K562 (cell line): ENCODE measurements around the gene USP20. TPM values are rescaled to one million over a fixed set of nuclear protein-coding genes. Genes with fewer than 3 reads are reported as not detected.
A peak's percentile ranks its signal among the peaks of the same experiment; 100 is the strongest.

Experiments
- BRF1 ChIP-seq: IDR thresholded peaks from 3 replicates; pipeline ENCODE4 v1.6.1; 2011; ENCODE audit warnings: borderline replicate concordance, mild to moderate bottlenecking; ENCODE audit not compliant: insufficient read length; ENCODE audit errors: extremely low read depth
- EP300 ChIP-seq: IDR thresholded peaks from 2 replicates; pipeline ENCODE4 v1.6.1; 2012; ENCODE audit warnings: low read length, improper control_type of control experiment
- ETS1 ChIP-seq: conservative IDR thresholded peaks from 2 replicates; pipeline ENCODE4 v1.6.1; 2011; ENCODE audit warnings: low read depth, mild to moderate bottlenecking, low read length; ENCODE audit not compliant: control insufficient read depth
- FOXM1 ChIP-seq, 2 experiments: fragments of 450-650 bp in 1 of 2; sonication (generic) in 1 of 2; formaldehyde crosslinking in 1 of 2; IDR thresholded peaks; 2 replicates each; pipeline versions ENCODE4 v1.6.1 to v1.9.0; 2017 to 2022; ENCODE audit warnings: low read depth in 2 of 2, mild to moderate bottlenecking in 2 of 2, missing genetic modification reagents in 1 of 2, moderate library complexity in 1 of 2
- FOXP4 ChIP-seq: sonication (generic); formaldehyde crosslinking; IDR thresholded peaks from 2 replicates; pipeline ENCODE4 v1.8.0; 2022; ENCODE audit warnings: mild to moderate bottlenecking, missing genetic modification reagents, borderline replicate concordance
- JUN ChIP-seq, 2 experiments: sonication (generic) in 1 of 2; formaldehyde crosslinking in 1 of 2; IDR thresholded peaks; 2 replicates each; pipeline versions ENCODE4 v1.6.1 to v1.8.0; 2012 to 2022; ENCODE audit warnings: borderline replicate concordance in 2 of 2, mild to moderate bottlenecking in 2 of 2, improper control_type of control experiment in 1 of 2, low read depth in 1 of 2, low read length in 1 of 2, missing genetic modification reagents in 1 of 2
- MAZ ChIP-seq, 2 experiments: fragments of 450-650 bp in 1 of 2; sonication (generic) in 1 of 2; formaldehyde crosslinking; IDR thresholded peaks in 1 of 2; conservative IDR thresholded peaks in 1 of 2; 2 replicates each; pipeline versions ENCODE4 v1.4.0 to v1.5.0; 2020; ENCODE audit warnings: mild to moderate bottlenecking in 1 of 2, missing genetic modification reagents in 1 of 2
- NCOA2 ChIP-seq, 2 experiments: fragments of 450-650 bp; IDR thresholded peaks; 2 replicates each; pipeline ENCODE4 v1.6.1; 2018; ENCODE audit warnings: mild to moderate bottlenecking in 2 of 2, moderate library complexity in 1 of 2; ENCODE audit not compliant: partially characterized antibody in 2 of 2
- NONO ChIP-seq, 2 experiments: fragments of 200-400 bp in 1 of 2; fragments of 450-650 bp in 1 of 2; formaldehyde crosslinking in 1 of 2; IDR thresholded peaks; 2 replicates each; pipeline ENCODE4 v1.6.1; 2017; ENCODE audit warnings: low read depth in 2 of 2, mild to moderate bottlenecking in 2 of 2, moderate library complexity in 2 of 2, low read length in 1 of 2
- POU5F1 ChIP-seq: fragments of 150-350 bp; IDR thresholded peaks from 2 replicates; pipeline ENCODE4 v1.6.1; 2014; ENCODE audit warnings: borderline replicate concordance, low read length, low read depth, mild to moderate bottlenecking; ENCODE audit not compliant: partially characterized antibody
- SRSF3 ChIP-seq: fragments of 200-400 bp; formaldehyde crosslinking; IDR thresholded peaks from 2 replicates; pipeline ENCODE4 v1.6.1; 2016; ENCODE audit warnings: mild to moderate bottlenecking, low read length, moderate library complexity; ENCODE audit not compliant: insufficient read depth
- U2AF1 ChIP-seq: fragments of 200-400 bp; formaldehyde crosslinking; optimal IDR thresholded peaks from 2 replicates; pipeline ENCODE3; 2017; ENCODE audit warnings: mild to moderate bottlenecking, low read depth, low read length, moderate library complexity
- ZNF592 ChIP-seq: fragments of 450-650 bp; IDR thresholded peaks from 2 replicates; pipeline ENCODE4 v1.6.1; 2017; ENCODE audit warnings: antibody characterized with exemption, mild to moderate bottlenecking
- polyA plus RNA-seq, 8 experiments: library from polyadenylated mRNA; depleted of rRNA in 4 of 8; stranded (reverse) in 5 of 8; unstranded in 3 of 8; fragments of >200 nt; fragmentation: Nextera tagmentation in 2 of 8; fragmentation: Illumina TruSeq in 1 of 8; extraction: Ambion mirVana in 2 of 8; extraction: Trizol in 1 of 8; gene quantifications; 2 replicates each; pipeline versions ENCODE4 v1.2.1 to v1.2.3, GENCODE V29; 2011 to 2014; ENCODE audit warnings: inconsistent platforms in 1 of 8, missing spikeins in 1 of 8
- total RNA-seq, 7 experiments: library from RNA; depleted of rRNA in 6 of 7; stranded (reverse); fragments of >200 nt in 6 of 7; fragmentation: Illumina TruSeq in 2 of 7; extraction: Trizol in 2 of 7; gene quantifications; 2 replicates each; pipeline versions ENCODE4 v1.2.1 to v1.2.3, GENCODE V29; 2011 to 2021; ENCODE audit warnings: low replicate concordance in 1 of 7

USP20 gene
- total and polyA plus RNA-seq, 9 of the 15 experiments (the other 6 are each of a cell fraction or from before 2014, with no cell fraction given) = 1.9 to 136 (median 49.1) TPM

GRCh38 chr9:129910628-129911567 lies 75.6 kb downstream of the USP20 start (continued):
- TF ChIP-seq MAZ (CRISPR knock-in tag; conservative IDR thresholded peaks at IDR 0.05 in 1 of 2, IDR thresholded peaks at IDR 0.05 in 1 of 2) (0 out of 4 replicates have a peak, but pooled peaks of 1 of the 2 experiments have one; percentile 42), EP300 (peak; percentile 93), ZNF592 (no peak), BRF1 (no peak), SRSF3 (no peak), FOXP4 (CRISPR knock-in tag) (no peak), U2AF1 (no peak), NCOA2 (IDR thresholded peaks at IDR 0.05; ENCODE audit: partially characterized antibody in 2 of 2) (peak in 1 of 2 experiments; percentile 76), JUN (IDR thresholded peaks at IDR 0.05; ENCODE audit: borderline replicate concordance, low read depth, low read length) (peak; percentile 82; the same call in 1 of the 2 replicates), JUN (CRISPR knock-in tag; IDR thresholded peaks at IDR 0.05; ENCODE audit: borderline replicate concordance) (no peak), NONO (IDR thresholded peaks at IDR 0.05; ENCODE audit: low read depth in 2 of 2, low read length in 1 of 2) (peak in 1 of 2 experiments; percentile 73; a peak in 1 of 4 replicates), FOXM1 (IDR thresholded peaks at IDR 0.05; ENCODE audit: low read depth) (peak; percentile 76; the same call in 1 of the 2 replicates), FOXM1 (CRISPR knock-in tag; IDR thresholded peaks at IDR 0.05; ENCODE audit: low read depth) (no peak), ETS1 (no peak), POU5F1 (no peak)
